Measurements from ENCODE around the gene LELP1. TPM values are rescaled to one million over a fixed set of nuclear protein-coding genes. Genes with fewer than 3 reads are reported as not detected.
"Not testable (repeated sequence)": the region's sequence is repeated elsewhere in the genome, so short reads cannot be mapped to it uniquely, and the experiment has no call there.

Gene LELP1
- polyA plus RNA-seq, 4 donors: not detected

DNA sequence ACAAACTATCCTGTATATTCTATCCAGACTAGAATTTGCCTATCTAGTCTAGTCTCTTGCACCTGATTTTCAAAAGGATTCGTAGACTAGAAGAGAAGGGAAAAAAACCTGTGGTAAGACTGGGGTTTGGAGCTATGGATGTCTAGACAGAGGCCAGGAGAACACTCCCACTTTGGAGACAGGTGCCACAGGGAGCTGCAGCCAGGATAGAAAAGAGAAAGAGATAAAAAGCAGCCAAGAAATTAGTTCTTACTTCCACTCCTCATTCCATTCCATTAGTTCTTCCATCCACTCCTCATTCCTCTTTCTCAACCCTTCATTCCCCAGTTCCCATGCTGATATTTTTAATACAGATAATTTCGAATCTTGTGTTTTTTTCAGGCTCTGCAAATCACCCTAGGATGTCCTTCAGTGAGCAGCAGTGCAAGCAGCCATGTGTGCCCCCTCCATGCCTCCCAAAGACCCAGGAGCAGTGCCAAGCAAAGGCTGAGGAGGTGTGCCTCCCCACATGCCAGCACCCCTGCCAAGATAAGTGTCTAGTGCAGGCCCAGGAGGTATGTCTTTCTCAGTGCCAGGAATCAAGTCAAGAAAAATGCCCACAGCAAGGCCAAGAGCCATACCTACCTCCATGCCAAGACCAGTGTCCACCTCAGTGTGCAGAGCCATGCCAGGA, 14.7 kb downstream of the LELP1 start:
- WGBS, 3 donors: 43 to 63% (median 61%) methylated on average over 2 of the region's 2 CpGs
- no peak overlapping the region for H3K4me3 ChIP-seq (ENCODE audit: low read depth in 1 of 3, low read length in 3 of 3)
- peaks cover 0 to 3% (median 1%) of the 10 kb centered on the region in 3 donors for H3K27me3 ChIP-seq (ENCODE audit: control insufficient read depth in 3 of 3, insufficient read depth in 3 of 3, low read length in 3 of 3)
- no peaks in the 10 kb centered on the region for H3K9me3 ChIP-seq (ENCODE audit: control insufficient read depth in 2 of 2, insufficient read depth in 1 of 2, low read depth in 1 of 2, low read length in 1 of 2)
- no peak overlapping the region for H3K27ac ChIP-seq (ENCODE audit: low read depth in 1 of 3, low read length in 2 of 3)
- no peak for FAIRE-seq
- no peaks in the 10 kb centered on the region for H3K36me3 ChIP-seq (ENCODE audit: control insufficient read depth in 3 of 3, insufficient read depth in 2 of 3, low read depth in 1 of 3, low read length in 3 of 3)
- no peak for DNase-seq
- H3K4me1 ChIP-seq (ENCODE audit: control insufficient read depth in 3 of 3, insufficient read depth in 2 of 3, low read depth in 1 of 3, low read length in 2 of 3): peaks cover 0 to 2% (median 0%) of the 10 kb centered on the region in 3 donors

DNA sequence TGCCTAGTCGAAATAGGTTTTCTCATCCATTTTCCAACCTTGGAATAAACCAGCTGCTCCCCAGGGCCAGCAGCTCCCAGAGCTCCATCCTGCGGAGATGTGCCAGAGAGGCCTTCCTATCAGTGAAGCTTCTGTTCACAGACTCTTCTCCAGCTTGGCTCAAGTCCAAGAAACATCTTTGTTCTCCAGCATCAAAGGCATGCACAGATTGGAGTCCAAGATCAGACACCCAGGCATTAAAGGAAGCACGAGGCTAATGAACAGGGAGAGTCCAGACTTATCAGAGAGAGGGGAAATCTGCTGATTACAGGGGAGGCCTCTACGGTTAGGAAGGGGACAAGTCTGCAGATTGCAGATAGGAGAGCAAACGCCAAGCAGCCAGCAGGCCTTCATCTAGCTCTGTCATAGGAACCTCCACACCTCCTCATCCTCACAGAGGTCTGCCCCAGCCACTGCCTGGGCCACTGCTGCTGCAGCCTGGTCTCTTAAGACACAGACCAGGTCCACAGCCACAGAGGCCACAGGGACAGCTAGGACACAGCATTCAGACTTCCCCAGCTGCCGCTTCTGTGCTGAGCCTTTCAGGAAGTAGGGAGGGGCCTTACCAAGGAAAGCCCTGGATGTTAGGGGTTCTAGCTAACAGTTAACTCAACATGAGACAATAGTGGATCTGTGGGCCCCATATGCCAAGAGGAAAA, 17.5 kb downstream of the LELP1 start:
- H3K27ac ChIP-seq (ENCODE audit: low read depth in 1 of 3, low read length in 2 of 3): no peak overlapping the region
- H3K27me3 ChIP-seq (ENCODE audit: control insufficient read depth in 3 of 3, insufficient read depth in 3 of 3, low read length in 3 of 3): peaks cover 0 to 3% (median 1%) of the 10 kb centered on the region in 3 donors
- FAIRE-seq (no peak), DNase-seq (peak in 1 of 2 donors; percentile 51)
- no peaks in the 10 kb centered on the region for H3K36me3 ChIP-seq (ENCODE audit: control insufficient read depth in 3 of 3, insufficient read depth in 2 of 3, low read depth in 1 of 3, low read length in 3 of 3)
- H3K4me3 ChIP-seq (ENCODE audit: low read depth in 1 of 3, low read length in 3 of 3): no peak overlapping the region
- H3K9me3 ChIP-seq (ENCODE audit: control insufficient read depth in 2 of 2, insufficient read depth in 1 of 2, low read depth in 1 of 2, low read length in 1 of 2): no peaks in the 10 kb centered on the region
- WGBS, 3 donors: 23 to 40% (median 29%) methylated on average over 6 of the region's 6 CpGs
- peaks cover 0 to 2% (median 0%) of the 10 kb centered on the region in 3 donors for H3K4me1 ChIP-seq (ENCODE audit: control insufficient read depth in 3 of 3, insufficient read depth in 2 of 3, low read depth in 1 of 3, low read length in 2 of 3)

DNA sequence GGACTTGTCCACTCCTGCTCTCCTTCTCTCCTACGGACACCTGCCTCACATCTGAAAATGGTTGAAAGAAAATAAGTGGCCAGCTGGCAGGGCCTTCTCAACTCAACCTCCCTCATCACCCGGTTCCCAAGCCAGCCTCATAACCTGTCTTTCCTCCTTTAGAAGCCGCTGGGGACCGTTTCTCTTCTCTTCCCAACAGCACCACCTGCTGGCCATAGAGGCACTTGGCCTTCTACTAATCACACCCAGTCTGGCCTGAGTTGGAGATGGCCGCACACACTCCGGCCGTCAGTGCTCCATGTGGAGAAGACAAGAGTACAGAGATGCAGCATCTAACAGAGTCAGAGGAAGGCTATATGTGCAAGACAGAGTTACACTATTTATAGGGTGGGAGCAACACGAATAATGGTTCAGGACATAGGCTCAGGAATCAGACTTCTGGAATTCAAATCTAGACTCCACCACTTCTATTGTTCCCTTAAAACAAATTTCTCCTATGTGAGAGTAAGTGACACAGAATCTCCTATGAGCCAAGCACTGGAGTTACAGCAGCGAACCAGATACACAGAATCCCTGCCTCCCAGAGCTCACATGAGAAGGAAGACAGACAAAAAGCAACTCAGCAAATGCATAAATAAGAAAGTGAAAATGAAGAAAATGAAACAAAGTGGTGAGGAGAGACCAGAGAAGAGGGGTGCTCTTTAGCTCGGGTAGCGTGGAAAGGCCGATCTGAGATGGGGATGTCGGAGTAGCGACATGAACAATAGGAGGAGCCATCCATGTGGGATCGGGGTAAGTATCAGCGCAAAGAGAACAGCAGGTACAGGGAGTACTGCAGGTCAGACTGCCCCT, 20.0 kb downstream of the LELP1 start:
- H3K4me3 ChIP-seq (ENCODE audit: low read depth in 1 of 3, low read length in 3 of 3); H3K36me3 ChIP-seq (ENCODE audit: control insufficient read depth in 3 of 3, insufficient read depth in 2 of 3, low read depth in 1 of 3, low read length in 3 of 3); H3K27me3 ChIP-seq (ENCODE audit: control insufficient read depth in 3 of 3, insufficient read depth in 3 of 3, low read length in 3 of 3); H3K4me1 ChIP-seq (ENCODE audit: control insufficient read depth in 3 of 3, insufficient read depth in 2 of 3, low read depth in 1 of 3, low read length in 2 of 3); H3K27ac ChIP-seq (ENCODE audit: low read depth in 1 of 3, low read length in 2 of 3); FAIRE-seq; H3K9me3 ChIP-seq (ENCODE audit: control insufficient read depth in 2 of 2, insufficient read depth in 1 of 2, low read depth in 1 of 2, low read length in 1 of 2): not testable (repeated sequence)
- 39 to 44% (median 43%) methylated on average over 16 of the region's 16 CpGs for WGBS, 3 donors
- DNase-seq: peak; percentile 64 to 67

DNA sequence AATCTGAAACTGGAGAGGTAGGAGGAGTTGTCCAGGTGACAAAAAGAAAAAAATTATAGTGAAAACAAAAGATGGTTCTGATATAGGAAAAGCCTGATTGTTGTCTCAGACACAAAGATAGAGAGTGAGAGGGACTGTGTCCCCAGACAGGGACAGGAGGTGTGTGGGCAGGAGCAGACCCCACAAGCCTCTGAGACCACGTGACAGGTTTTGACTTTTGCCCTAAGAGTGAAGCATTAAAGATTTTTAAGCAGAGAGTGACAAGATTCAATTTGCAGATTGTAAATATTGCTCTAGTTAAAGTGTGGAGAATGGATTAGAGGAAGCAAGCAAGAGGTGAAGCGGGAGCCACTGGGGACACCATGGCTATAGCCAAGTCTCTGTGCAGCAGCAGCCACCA, 24.6 kb downstream of the LELP1 start:
- no peak overlapping the region for H3K27ac ChIP-seq (ENCODE audit: low read depth in 1 of 3, low read length in 2 of 3)
- H3K4me3 ChIP-seq (ENCODE audit: low read depth in 1 of 3, low read length in 3 of 3): no peak overlapping the region
- FAIRE-seq (no peak), DNase-seq (no peak)
- H3K4me1 ChIP-seq (ENCODE audit: control insufficient read depth in 3 of 3, insufficient read depth in 2 of 3, low read depth in 1 of 3, low read length in 2 of 3): peaks cover 0 to 21% (median 19%) of the 10 kb centered on the region in 3 donors
- WGBS, 3 donors: 48 to 63% (median 59%) methylated on average over 2 of the region's 2 CpGs
- H3K27me3 ChIP-seq (ENCODE audit: control insufficient read depth in 3 of 3, insufficient read depth in 3 of 3, low read length in 3 of 3): peaks cover 0 to 3% (median 2%) of the 10 kb centered on the region in 3 donors
- H3K9me3 ChIP-seq (ENCODE audit: control insufficient read depth in 2 of 2, insufficient read depth in 1 of 2, low read depth in 1 of 2, low read length in 1 of 2): peaks cover 0 to 3% of the 10 kb centered on the region in 2 donors
- H3K36me3 ChIP-seq (ENCODE audit: control insufficient read depth in 3 of 3, insufficient read depth in 2 of 3, low read depth in 1 of 3, low read length in 3 of 3): no peaks in the 10 kb centered on the region

DNA sequence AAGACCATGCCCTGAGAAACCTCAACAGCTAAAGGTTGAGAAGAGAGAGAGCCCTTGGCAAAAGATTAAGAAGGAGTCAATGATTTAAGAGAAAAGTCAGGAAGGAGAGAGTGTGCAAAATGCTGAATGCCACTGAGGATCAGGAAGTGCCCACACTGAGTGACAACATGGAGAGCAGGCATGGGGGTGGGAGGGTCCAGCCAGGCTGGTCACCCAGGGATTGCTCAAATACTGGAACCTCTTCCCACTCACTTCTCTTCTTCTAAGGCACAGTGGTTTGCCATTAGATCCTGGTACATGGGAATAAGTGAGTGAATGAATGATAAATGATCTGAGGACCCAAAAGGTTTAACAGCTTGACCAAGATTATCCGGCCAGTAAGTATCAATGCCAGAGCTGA, 25.3 kb downstream of the LELP1 start:
- DNase-seq: no peak
- H3K4me1 ChIP-seq (ENCODE audit: control insufficient read depth in 3 of 3, insufficient read depth in 2 of 3, low read depth in 1 of 3, low read length in 2 of 3): peaks cover 0 to 27% (median 24%) of the 10 kb centered on the region in 3 donors
- no peaks in the 10 kb centered on the region for H3K36me3 ChIP-seq (ENCODE audit: control insufficient read depth in 3 of 3, insufficient read depth in 2 of 3, low read depth in 1 of 3, low read length in 3 of 3)
- no peak overlapping the region for H3K27ac ChIP-seq (ENCODE audit: low read depth in 1 of 3, low read length in 2 of 3)
- peaks cover 0 to 6% of the 10 kb centered on the region in 2 donors for H3K9me3 ChIP-seq (ENCODE audit: control insufficient read depth in 2 of 2, insufficient read depth in 1 of 2, low read depth in 1 of 2, low read length in 1 of 2)
- peaks cover 0 to 3% (median 2%) of the 10 kb centered on the region in 3 donors for H3K27me3 ChIP-seq (ENCODE audit: control insufficient read depth in 3 of 3, insufficient read depth in 3 of 3, low read length in 3 of 3)
- 82 to 95% (median 94%) methylated on average over 1 of the region's 1 CpG for WGBS, 3 donors
- no peak overlapping the region for H3K4me3 ChIP-seq (ENCODE audit: low read depth in 1 of 3, low read length in 3 of 3)
- no peak for FAIRE-seq

DNA sequence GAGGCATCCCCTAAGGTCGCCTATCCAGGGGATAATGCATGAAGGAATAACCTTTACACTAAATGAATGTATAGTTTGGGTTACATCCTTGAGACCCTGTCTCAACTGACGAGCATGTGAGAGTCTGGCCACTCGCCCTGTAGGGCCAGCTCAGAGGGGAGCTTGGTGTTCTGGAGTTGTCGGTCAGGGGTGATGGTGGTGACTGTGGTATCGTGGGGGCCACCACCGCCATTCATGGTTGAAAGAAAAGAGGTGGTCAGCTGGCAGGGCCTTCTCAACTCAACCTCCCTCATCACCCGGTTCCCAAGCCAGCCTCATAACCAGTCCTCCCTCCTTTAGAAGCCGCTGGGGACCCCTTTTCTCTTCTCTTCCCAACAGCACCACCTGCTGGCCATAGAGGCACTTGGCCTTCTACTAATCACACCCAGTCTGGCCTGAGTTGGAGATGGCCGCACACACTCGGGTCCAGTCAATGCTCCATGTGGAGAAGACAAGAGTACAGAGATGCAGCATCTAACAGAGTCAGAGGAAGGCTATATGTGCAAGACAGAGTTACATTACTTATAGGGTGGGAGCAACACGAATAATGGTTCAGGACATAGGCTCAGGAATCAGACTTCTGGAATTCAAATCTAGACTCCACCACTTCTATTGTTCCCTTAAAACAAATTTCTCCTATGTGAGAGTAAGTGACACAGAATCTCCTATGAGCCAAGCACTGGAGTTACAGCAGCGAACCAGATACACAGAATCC, 26.0 kb downstream of the LELP1 start:
- H3K36me3 ChIP-seq (ENCODE audit: control insufficient read depth in 3 of 3, insufficient read depth in 2 of 3, low read depth in 1 of 3, low read length in 3 of 3); DNase-seq; H3K4me3 ChIP-seq (ENCODE audit: low read depth in 1 of 3, low read length in 3 of 3); H3K27ac ChIP-seq (ENCODE audit: low read depth in 1 of 3, low read length in 2 of 3); FAIRE-seq; H3K27me3 ChIP-seq (ENCODE audit: control insufficient read depth in 3 of 3, insufficient read depth in 3 of 3, low read length in 3 of 3); H3K9me3 ChIP-seq (ENCODE audit: control insufficient read depth in 2 of 2, insufficient read depth in 1 of 2, low read depth in 1 of 2, low read length in 1 of 2): not testable (repeated sequence)
- H3K4me1 ChIP-seq (ENCODE audit: control insufficient read depth in 3 of 3, insufficient read depth in 2 of 3, low read depth in 1 of 3, low read length in 2 of 3): peaks cover 0 to 32% (median 24%) of the 10 kb centered on the region in 3 donors
- 58 to 74% (median 73%) methylated on average over 12 of the region's 12 CpGs for WGBS, 3 donors

DNA sequence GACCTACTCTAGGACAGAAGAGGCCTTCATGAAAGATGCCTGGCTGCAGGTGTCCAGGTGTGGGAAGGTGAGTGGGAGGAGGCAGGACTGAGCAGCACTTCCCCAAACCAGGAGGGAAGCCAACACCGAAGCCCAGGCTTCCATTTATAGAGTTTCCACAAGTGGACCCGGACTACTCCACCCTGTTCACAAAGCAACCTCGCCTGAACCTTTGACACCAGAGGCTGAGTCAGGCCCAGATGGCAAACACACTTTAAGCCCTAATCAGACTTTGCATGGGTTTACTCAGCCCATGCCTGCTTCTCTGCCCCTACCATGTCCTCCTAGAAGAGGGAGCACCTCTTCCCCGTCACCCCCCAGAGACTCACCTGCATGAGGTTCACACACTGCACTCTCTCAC, 28.1 kb downstream of the LELP1 start:
- no peak for FAIRE-seq
- H3K4me1 ChIP-seq (ENCODE audit: control insufficient read depth in 3 of 3, insufficient read depth in 2 of 3, low read depth in 1 of 3, low read length in 2 of 3): peaks cover 0 to 33% (median 24%) of the 10 kb centered on the region in 3 donors
- H3K27me3 ChIP-seq (ENCODE audit: control insufficient read depth in 3 of 3, insufficient read depth in 3 of 3, low read length in 3 of 3): peaks cover 0 to 3% (median 2%) of the 10 kb centered on the region in 3 donors
- peaks cover 0 to 9% of the 10 kb centered on the region in 2 donors for H3K9me3 ChIP-seq (ENCODE audit: control insufficient read depth in 2 of 2, insufficient read depth in 1 of 2, low read depth in 1 of 2, low read length in 1 of 2)
- 8 to 55% (median 42%) methylated on average over 4 of the region's 4 CpGs for WGBS, 3 donors
- H3K27ac ChIP-seq (ENCODE audit: low read depth in 1 of 3, low read length in 2 of 3): peak overlapping the region; percentile 46 to 96 (median 85)
- no peaks in the 10 kb centered on the region for H3K36me3 ChIP-seq (ENCODE audit: control insufficient read depth in 3 of 3, insufficient read depth in 2 of 3, low read depth in 1 of 3, low read length in 3 of 3)
- H3K4me3 ChIP-seq (ENCODE audit: low read depth in 1 of 3, low read length in 3 of 3): no peak overlapping the region
- peak; percentile 79 to 95 for DNase-seq
